Epithelial cell of proximal tubule (primary cell): ENCODE data around the gene GSX2. TPM values are rescaled to one million over a fixed set of nuclear protein-coding genes. Genes with fewer than 3 reads are reported as not detected.

Experiments
- DNase-seq: peaks from one replicate; pipeline ENCODE4 v3.0.0-alpha.2; 2011; ENCODE audit warnings: low read depth
- H3K4me3 ChIP-seq: 2 replicates; pipeline ENCODE4 v1.5.1; 2011; ENCODE audit warnings: low read depth, mild to moderate bottlenecking, low read length
- total RNA-seq: library from RNA; depleted of rRNA; stranded (reverse); fragments of >200 nt; gene quantifications from 2 replicates; pipeline ENCODE4 v1.2.3, GENCODE V29; 2015
- TF ChIP-seq, protein P1 (sequence below): conservative IDR thresholded peaks from 2 replicates; pipeline ENCODE4 v1.5.1; 2012; ENCODE audit warnings: low read depth, mild to moderate bottlenecking, low read length

The GSX2 gene
- total RNA-seq, 1 donor from 2014 or later = not detected

DNA sequence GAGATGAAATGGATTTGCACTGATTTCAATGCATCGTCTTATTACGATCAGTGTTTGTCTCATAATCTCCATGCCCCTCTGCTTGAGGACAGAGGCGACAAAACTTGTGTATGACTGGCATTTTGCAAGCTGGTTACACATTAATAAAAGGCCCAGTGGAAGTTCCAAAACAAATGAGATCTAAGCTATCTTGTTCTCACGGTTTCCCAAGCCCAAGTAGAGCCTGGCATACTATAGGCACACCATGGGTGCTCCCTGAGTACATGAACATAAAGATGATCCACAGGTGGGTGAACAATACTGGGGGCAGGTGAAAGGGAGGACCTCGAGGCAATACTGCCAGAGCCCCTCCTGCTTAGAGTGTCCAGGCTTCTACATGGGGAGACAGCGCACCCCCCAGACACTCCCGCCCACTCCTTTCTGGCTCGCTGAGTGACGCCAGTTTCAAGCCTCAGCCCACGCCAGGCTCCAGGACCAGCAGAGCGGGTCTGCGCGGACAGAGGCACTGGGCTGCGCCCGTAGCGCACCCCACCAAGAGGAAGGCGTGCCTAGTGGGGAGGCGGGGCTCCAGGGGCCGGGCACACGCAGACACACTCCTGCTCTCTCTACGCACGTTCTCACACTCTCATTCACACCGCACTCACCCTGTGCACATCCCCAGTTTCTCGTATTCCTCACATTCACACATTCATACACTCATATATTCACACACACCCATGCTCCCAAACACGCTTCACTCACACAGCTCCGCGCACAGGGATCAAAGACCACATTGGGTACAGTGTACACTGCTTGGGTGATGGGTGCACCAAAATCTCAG lies 8.9 kb upstream of the GSX2 start:
- TF ChIP-seq, protein P1, sequence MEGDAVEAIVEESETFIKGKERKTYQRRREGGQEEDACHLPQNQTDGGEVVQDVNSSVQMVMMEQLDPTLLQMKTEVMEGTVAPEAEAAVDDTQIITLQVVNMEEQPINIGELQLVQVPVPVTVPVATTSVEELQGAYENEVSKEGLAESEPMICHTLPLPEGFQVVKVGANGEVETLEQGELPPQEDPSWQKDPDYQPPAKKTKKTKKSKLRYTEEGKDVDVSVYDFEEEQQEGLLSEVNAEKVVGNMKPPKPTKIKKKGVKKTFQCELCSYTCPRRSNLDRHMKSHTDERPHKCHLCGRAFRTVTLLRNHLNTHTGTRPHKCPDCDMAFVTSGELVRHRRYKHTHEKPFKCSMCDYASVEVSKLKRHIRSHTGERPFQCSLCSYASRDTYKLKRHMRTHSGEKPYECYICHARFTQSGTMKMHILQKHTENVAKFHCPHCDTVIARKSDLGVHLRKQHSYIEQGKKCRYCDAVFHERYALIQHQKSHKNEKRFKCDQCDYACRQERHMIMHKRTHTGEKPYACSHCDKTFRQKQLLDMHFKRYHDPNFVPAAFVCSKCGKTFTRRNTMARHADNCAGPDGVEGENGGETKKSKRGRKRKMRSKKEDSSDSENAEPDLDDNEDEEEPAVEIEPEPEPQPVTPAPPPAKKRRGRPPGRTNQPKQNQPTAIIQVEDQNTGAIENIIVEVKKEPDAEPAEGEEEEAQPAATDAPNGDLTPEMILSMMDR = no peak
- no peak for DNase-seq
- peak overlapping the region; percentile 69 for H3K4me3 ChIP-seq

- peak overlapping the region; percentile 69 for H3K4me3 ChIP-seq
- DNase-seq = no peak
- TF ChIP-seq, protein P1 = no peak
Observed at GRCh38 chr4:54091637-54092404, 8.1 kb upstream of the GSX2 start.

DNA sequence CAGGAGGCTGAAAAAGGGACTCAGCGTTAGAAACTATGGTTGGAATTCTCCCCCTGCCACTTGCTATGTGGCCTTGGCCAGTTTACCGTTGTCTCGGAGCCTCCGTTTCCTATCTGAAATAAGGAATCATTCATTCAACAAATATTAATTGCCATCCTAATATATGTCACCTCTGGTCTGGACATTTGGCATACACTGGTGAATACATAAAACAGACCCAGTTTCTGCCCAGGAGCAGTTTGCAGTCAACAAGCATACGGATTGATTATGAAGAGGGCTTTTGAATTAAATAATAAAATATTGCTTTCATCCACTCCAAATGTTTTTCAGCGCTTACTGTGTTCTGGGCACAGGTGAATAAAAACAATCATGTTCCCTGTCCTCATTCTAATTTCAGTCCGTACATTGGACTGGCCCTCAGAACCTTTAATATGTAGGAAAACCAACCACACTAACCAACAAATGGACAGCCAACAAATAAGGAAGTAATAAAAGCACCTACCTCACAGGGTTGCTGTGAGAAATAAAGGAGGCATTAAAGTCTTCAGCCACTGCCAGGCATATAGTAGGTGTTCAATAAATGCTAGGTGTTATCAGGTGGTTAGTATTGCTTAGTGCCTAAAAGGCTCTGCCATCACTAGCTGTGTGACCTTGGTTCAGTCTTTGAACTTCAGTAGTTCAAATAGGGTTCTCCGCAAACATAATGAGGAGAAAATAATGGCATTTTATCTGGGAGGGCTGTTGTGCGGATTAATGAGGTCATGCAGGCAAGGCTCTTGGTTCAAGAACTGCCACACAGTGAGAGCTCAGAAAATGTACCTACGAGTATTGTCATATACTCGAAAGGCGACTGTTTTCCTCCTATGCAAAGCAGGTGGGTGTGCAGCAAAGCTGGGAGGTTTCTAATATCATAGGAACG lies 7.3 kb upstream of the GSX2 start:
- TF ChIP-seq, protein P1 = no peak
- DNase-seq = no peak
- peak overlapping the region; percentile 69 for H3K4me3 ChIP-seq

GRCh38 chr4:54093324-54094240 lies 6.4 kb upstream of the GSX2 start:
- TF ChIP-seq, protein P1 = no peak
- DNase-seq = no peak
- H3K4me3 ChIP-seq = no peak overlapping the region

DNA sequence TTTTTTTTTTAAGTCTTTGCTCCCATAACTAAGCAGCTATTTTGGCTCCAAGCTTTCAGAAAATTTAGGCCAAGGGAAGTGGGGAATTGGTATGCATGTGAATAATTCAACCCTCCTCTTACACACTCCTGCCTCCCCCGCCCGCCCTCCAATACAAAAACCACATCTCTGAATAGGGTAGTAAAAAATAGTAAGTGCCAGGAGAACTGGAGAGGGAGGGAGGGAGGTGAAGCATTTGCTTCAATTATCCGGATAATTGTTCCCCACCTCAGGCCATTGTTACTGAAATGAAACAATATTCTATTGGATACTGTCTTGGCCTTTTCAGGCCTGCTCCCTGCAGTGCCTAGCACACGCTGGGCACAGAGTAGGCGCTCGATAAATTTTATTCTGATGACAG lies 5.5 kb upstream of the GSX2 start:
- TF ChIP-seq, protein P1 = no peak
- DNase-seq = no peak
- H3K4me3 ChIP-seq = no peak overlapping the region
